ENCODE data around the gene BABAM2. TPM values are rescaled to one million over a fixed set of nuclear protein-coding genes. Genes with fewer than 3 reads are reported as not detected.

Gene BABAM2
- total RNA-seq, 1 donor from 2014 or later: 37.1 TPM

DNA sequence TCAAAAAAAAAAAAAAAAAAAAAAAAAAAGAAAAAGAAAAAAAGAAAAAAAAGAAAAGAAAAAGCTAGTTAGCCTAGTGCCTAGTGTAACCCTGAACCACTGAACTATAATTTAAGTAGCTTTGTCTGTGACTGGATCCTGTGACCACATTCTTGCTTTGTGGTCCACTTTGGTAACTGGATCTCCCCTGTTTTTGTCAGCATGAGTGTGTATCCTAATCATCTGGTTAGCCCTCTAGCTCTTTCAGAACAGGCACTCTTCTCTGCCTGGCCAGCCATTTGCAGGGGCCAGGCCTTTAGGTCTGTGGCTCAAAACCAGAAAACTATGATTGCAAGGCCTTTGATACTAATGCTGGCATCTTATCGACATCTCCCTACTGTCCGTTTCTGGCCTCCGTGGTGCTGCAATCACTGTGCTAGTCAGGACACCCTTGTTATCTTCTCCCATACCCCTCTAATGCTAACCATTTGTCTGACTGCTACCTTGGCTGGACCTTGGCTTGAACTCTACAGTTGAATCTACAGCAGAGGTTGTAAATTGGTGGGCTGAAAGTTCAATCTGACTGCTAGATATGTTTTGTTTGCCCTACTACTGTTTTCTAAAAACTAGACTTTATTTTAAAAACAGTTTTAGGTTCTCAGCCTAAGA, 40.8 kb upstream of the BABAM2 start:
- no peak overlapping the region for H3K4me3 Mint-ChIP-seq (ENCODE audit: low read depth)
- no peak for TF ChIP-seq CTCF (IDR thresholded peaks at IDR 0.05; ENCODE audit: unreplicated experiment)
- H3K27me3 Mint-ChIP-seq: no peaks in the 10 kb centered on the region

GRCh38 chr2:27852691-27853090, 37.8 kb upstream of the BABAM2 start:
- H3K36me3 Mint-ChIP-seq (ENCODE audit: insufficient read depth): peaks cover 7% of the 10 kb centered on the region
- H3K4me1 Mint-ChIP-seq (ENCODE audit: low read depth): no peaks in the 10 kb centered on the region
- peaks cover 11% of the 10 kb centered on the region for H3K9me3 Mint-ChIP-seq (ENCODE audit: low read depth)
- H3K4me3 Mint-ChIP-seq (ENCODE audit: low read depth): no peak overlapping the region
- TF ChIP-seq CTCF (IDR thresholded peaks at IDR 0.05; ENCODE audit: unreplicated experiment): no peak
- no peaks in the 10 kb centered on the region for H3K27me3 Mint-ChIP-seq
- no peak overlapping the region for H3K27ac Mint-ChIP-seq
- no peak for DNase-seq (ENCODE audit: low spot score, unreplicated experiment)

More for the DNA sequence above, 40.8 kb upstream of the BABAM2 start:
- Mint-ChIP-seq H3K36me3 (ENCODE audit: insufficient read depth) (peaks cover 3% of the 10 kb centered on the region), H3K4me1 (ENCODE audit: low read depth) (no peaks in the 10 kb centered on the region), H3K27ac (no peak overlapping the region), H3K9me3 (ENCODE audit: low read depth) (no peaks in the 10 kb centered on the region)
- DNase-seq (ENCODE audit: low spot score, unreplicated experiment): no peak

DNA sequence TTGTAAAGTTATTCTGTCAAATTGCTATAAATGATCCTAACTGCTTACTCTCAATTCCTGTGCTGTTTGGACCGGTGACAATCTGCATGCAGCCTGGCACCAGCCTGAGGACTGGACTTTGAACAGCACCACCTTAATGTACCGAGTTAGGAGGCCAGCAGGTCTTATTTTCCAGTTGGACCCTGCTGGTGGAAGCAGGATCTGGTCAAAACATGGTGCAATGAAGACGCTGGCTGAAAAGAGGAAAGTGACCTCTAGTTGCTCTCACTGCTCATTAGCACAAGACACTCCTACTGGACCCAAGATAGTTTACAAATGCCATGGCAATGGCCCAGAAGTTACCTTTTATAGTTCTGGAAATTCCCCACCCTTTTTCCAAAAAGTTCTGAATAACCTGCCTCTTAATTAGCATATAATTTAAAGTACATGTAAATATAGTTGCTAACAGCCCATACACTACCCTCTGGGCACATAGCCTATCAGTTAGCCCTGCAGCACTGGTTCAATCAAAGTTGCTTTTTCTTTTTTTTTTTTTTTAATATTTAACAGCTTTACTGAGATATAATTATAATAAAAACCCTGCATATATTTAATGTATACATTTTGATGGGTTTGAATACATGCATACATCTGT, 36.2 kb upstream of the BABAM2 start:
- Mint-ChIP-seq H3K36me3 (ENCODE audit: insufficient read depth) (peaks cover 7% of the 10 kb centered on the region), H3K27ac (no peak overlapping the region), H3K9me3 (ENCODE audit: low read depth) (peaks cover 14% of the 10 kb centered on the region), H3K27me3 (no peaks in the 10 kb centered on the region), H3K4me1 (ENCODE audit: low read depth) (no peaks in the 10 kb centered on the region), H3K4me3 (ENCODE audit: low read depth) (no peak overlapping the region)
- no peak for TF ChIP-seq CTCF (IDR thresholded peaks at IDR 0.05; ENCODE audit: unreplicated experiment)
- no peak for DNase-seq (ENCODE audit: low spot score, unreplicated experiment)

- DNase-seq (ENCODE audit: low spot score, unreplicated experiment): no peak
- Mint-ChIP-seq H3K36me3 (ENCODE audit: insufficient read depth) (peaks cover 7% of the 10 kb centered on the region), H3K27ac (no peak overlapping the region), H3K9me3 (ENCODE audit: low read depth) (peaks cover 14% of the 10 kb centered on the region), H3K27me3 (no peaks in the 10 kb centered on the region), H3K4me1 (ENCODE audit: low read depth) (no peaks in the 10 kb centered on the region), H3K4me3 (ENCODE audit: low read depth) (no peak overlapping the region)
- no peak for TF ChIP-seq CTCF (IDR thresholded peaks at IDR 0.05; ENCODE audit: unreplicated experiment)
Measured at GRCh38 chr2:27855476-27855875, 35.1 kb upstream of the BABAM2 start.

GRCh38 chr2:27856386-27856785, 34.1 kb upstream of the BABAM2 start:
- peaks cover 14% of the 10 kb centered on the region for H3K9me3 Mint-ChIP-seq (ENCODE audit: low read depth)
- H3K27me3 Mint-ChIP-seq: no peaks in the 10 kb centered on the region
- no peak for TF ChIP-seq CTCF (IDR thresholded peaks at IDR 0.05; ENCODE audit: unreplicated experiment)
- no peak overlapping the region for H3K4me3 Mint-ChIP-seq (ENCODE audit: low read depth)
- no peak overlapping the region for H3K27ac Mint-ChIP-seq
- peaks cover 7% of the 10 kb centered on the region for H3K36me3 Mint-ChIP-seq (ENCODE audit: insufficient read depth)
- no peak for DNase-seq (ENCODE audit: low spot score, unreplicated experiment)
- H3K4me1 Mint-ChIP-seq (ENCODE audit: low read depth): no peaks in the 10 kb centered on the region

All from progenitor cell of endocrine pancreas (in vitro differentiated cells).